Mucosa of descending colon (tissue), 3 donors: ENCODE data around the gene ATP10D. TPM values are rescaled to one million over a fixed set of nuclear protein-coding genes. Genes with fewer than 3 reads are reported as not detected.
"Not testable (repeated sequence)": the region's sequence is repeated elsewhere in the genome, so short reads cannot be mapped to it uniquely, and the experiment has no call there.

Experiments
- ATAC-seq: fragments of 200-7000 bp; cut with Tn5 transposase; one replicate; pipeline ENCODE4 v1.9.1; 2020; ENCODE audit warnings: mild to moderate bottlenecking, moderate library complexity
- DNase-seq, 3 donors: peaks; one replicate each; pipeline ENCODE4 v3.0.0-alpha.2; 2020
- H3K36me3 ChIP-seq: fragments of 200-600 bp; one replicate; pipeline ENCODE4 v1.8.0; 2021; ENCODE audit warnings: low read depth, mild to moderate bottlenecking
- H3K4me1 ChIP-seq: fragments of 200-600 bp; one replicate; pipeline ENCODE4 v1.8.0; 2021; ENCODE audit warnings: low read depth, mild to moderate bottlenecking
- H3K4me3 ChIP-seq: fragments of 200-600 bp; one replicate; pipeline ENCODE4 v1.8.0; 2021; ENCODE audit warnings: mild to moderate bottlenecking
- H3K9me3 ChIP-seq: fragments of 200-600 bp; one replicate; pipeline ENCODE4 v1.8.0; 2021; ENCODE audit warnings: mild to moderate bottlenecking
- CTCF ChIP-seq: fragments of 200-600 bp; IDR thresholded peaks from one replicate; pipeline ENCODE4 v1.8.0; 2022; ENCODE audit warnings: antibody characterized with exemption, mild to moderate bottlenecking
- intact Hi-C, 2 donors: fragments of 100-400 bp; cut with DNase I in 1 of 2; cut with micrococcal nuclease in 1 of 2; formaldehyde crosslinking; loops; one replicate each; pipeline versions ENCODE4 v1.11.0 to v1.11.1; 2022; cut with DNase I, micrococcal nuclease
- total RNA-seq, 3 donors: library from RNA; stranded (reverse); fragmentation: NEBNext Ultra II Directional in 2 of 3; extraction: Animal tissue kit (Norgen Biotek cat#: 25700) in 2 of 3; gene quantifications; one replicate each; pipeline versions ENCODE4 v1.2.1 to v1.2.4, GENCODE V29; 2021 to 2023
- donor health status: DM: no; HTN: no; CAD: no; lungs with moderate emphysema.
- donor health status: DM: no; HTN: no; CAD: no.
- donor health status: DM: no; HTN: yes; CAD: no.

ATP10D gene
- total RNA-seq, 3 donors from 2014 or later: 9.9 to 24.9 (median 11.4) TPM

GRCh38 chr4:47519239-47519883, 34.3 kb downstream of the ATP10D start:
- Histone ChIP-seq H3K36me3 (no peaks in the 10 kb centered on the region), H3K4me3 (no peak overlapping the region), H3K9me3 (no peaks in the 10 kb centered on the region), H3K4me1 (no peaks in the 10 kb centered on the region)
- DNase-seq: no peak
- peak; percentile 43 for ATAC-seq
- intact Hi-C loops: no loop called here
- no peak for TF ChIP-seq CTCF

GRCh38 chr4:47525154-47525819, 40.2 kb downstream of the ATP10D start:
- intact Hi-C loops: no loop called here
- ATAC-seq (no peak), DNase-seq (no peak)
- Histone ChIP-seq H3K36me3 (no peaks in the 10 kb centered on the region), H3K4me1 (no peaks in the 10 kb centered on the region), H3K4me3 (no peak overlapping the region), H3K9me3 (peaks cover 4% of the 10 kb centered on the region)
- no peak for TF ChIP-seq CTCF

GRCh38 chr4:47526281-47526680, 41.2 kb downstream of the ATP10D start:
- intact Hi-C loops: no loop called here
- H3K4me3 ChIP-seq: no peak overlapping the region
- H3K36me3 ChIP-seq: no peaks in the 10 kb centered on the region
- H3K4me1 ChIP-seq: no peaks in the 10 kb centered on the region
- no peak for DNase-seq
- peaks cover 4% of the 10 kb centered on the region for H3K9me3 ChIP-seq
- ATAC-seq: no peak
- no peak for TF ChIP-seq CTCF

GRCh38 chr4:47528646-47529045, 43.6 kb downstream of the ATP10D start:
- ATAC-seq, DNase-seq, H3K9me3 ChIP-seq, intact Hi-C loops, H3K4me3 ChIP-seq, H3K36me3 ChIP-seq, H3K4me1 ChIP-seq: not testable (repeated sequence)

GRCh38 chr4:47530801-47531200, 45.7 kb downstream of the ATP10D start:
- intact Hi-C loops: no loop called here
- Histone ChIP-seq H3K4me1 (no peaks in the 10 kb centered on the region), H3K4me3 (no peak overlapping the region), H3K36me3 (no peaks in the 10 kb centered on the region), H3K9me3 (peaks cover 4% of the 10 kb centered on the region)
- ATAC-seq (no peak), DNase-seq (no peak)
- TF ChIP-seq CTCF: no peak

- peak; percentile 97 for ATAC-seq
Observed at GRCh38 chr4:47531241-47531953, 46.3 kb downstream of the ATP10D start.

More at GRCh38 chr4:47531241-47531953, 46.3 kb downstream of the ATP10D start:
- Histone ChIP-seq H3K9me3 (peaks cover 4% of the 10 kb centered on the region), H3K4me1 (no peaks in the 10 kb centered on the region), H3K36me3 (no peaks in the 10 kb centered on the region), H3K4me3 (no peak overlapping the region)
- intact Hi-C loops: no loop called here
- TF ChIP-seq CTCF: no peak
- peak in 1 of 3 donors; percentile 41 for DNase-seq
